Smooth muscle cell of the pulmonary artery (primary cell): ENCODE data around the gene TTC33. TPM values are rescaled to one million over a fixed set of nuclear protein-coding genes. Genes with fewer than 3 reads are reported as not detected.

Source experiments
- total RNA-seq: library from RNA; depleted of rRNA; stranded (reverse); fragments of >200 nt; gene quantifications from 2 replicates; pipeline ENCODE4 v1.2.3, GENCODE V29; 2014

The TTC33 gene, protein sequence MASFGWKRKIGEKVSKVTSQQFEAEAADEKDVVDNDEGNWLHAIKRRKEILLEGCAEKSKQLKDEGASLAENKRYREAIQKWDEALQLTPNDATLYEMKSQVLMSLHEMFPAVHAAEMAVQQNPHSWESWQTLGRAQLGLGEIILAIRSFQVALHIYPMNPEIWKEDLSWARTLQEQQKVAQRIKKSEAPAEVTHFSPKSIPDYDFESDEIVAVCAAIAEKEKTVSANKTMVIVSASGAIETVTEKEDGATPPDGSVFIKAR
- 9.3 and 13.5 TPM in 2 replicates for total RNA-seq

DNA sequence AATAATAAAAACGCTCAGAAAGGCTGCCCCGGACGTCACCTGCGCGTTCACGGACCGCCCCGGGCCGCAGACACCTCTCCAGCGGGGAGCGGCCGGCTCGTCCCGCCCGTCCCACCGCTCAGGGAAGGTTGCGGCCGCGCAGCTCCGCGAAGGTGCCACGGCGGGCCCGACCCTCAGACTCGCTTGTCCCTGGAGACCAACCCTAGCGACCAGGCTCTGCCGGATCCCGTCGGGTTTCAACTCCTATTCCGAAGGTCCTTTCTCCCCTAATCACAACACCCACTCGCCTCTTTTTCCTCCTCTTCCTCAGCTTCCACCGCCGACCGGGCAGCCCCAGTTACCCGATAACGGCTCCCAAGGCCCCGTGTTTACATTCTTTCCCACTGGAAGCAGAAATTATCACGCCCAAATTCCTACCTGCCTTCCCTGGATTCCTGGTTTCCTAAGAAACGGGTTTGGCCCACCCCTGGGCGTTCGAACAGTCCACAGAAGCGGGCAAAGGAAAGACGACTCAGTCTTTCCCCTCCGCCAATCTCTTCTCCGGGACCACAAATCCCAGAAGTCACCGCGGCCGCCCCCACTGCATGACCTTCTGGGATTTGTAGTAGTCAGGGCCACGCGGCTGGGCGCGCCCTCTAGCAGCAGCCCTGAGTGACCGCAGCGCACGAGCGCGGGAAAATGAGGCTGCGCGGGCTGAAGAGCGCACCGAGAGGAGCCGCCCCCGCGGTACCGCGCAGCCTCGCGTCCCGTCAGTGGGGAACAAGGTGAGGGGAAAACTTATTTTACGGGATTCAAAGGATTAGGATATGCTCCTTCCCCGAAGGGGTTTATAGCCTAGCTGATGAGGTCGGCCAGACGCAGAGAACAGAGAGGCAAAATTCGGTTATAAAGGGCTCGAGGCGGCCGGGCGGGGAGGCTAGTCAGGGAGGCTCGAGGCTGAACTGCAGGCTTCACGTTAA, at the start of gene TTC33:
TTC33 (minus strand) TSS at position 555 of the 959 bp plus-strand sequence. CDS start 8,943 bp downstream, outside the sequence.

DNA sequence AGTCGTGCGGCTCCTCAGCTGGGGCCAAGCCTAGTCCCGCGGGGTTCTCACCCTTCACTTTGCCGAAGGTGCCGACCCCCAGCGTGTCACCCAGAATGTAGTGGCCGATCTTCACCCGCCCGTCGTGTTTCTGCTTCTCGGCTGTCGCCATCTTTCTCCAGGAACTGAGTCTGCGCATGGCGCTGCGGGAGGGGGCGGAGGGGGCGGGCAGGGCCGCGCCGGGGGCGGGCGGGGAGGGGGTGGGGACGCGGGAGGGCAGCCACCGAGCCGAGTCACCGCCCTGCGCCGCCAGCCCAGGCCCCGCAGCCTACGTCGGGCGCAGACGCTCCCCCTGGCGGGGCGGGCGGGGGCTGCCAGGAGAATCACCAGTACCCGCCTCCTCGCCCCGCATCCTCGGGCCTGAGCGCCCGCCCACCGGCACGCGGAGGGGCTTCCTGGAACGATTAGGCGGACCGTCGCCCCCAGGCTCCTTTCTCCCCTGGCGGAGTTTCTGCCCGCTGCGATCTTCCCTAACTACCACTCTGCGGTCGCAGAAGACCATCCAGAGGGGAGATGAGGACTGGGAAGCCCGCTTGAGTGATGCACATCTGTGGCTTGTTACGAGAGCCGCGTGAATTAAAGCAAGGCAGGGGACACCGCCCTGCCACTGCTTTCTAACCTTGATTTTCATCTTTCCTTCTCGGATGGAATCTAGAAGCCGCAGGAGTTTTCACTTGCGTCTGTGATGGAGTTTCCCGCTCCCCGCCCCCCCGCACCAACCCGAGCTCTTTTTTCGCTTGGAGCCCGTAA, 42.4 kb upstream of the TTC33 start, which contains the start of gene PRKAA1:
PRKAA1 (minus strand) TSS at position 363 of the 789 bp plus-strand sequence; CDS start at position 178, 185 bp downstream.

DNA sequence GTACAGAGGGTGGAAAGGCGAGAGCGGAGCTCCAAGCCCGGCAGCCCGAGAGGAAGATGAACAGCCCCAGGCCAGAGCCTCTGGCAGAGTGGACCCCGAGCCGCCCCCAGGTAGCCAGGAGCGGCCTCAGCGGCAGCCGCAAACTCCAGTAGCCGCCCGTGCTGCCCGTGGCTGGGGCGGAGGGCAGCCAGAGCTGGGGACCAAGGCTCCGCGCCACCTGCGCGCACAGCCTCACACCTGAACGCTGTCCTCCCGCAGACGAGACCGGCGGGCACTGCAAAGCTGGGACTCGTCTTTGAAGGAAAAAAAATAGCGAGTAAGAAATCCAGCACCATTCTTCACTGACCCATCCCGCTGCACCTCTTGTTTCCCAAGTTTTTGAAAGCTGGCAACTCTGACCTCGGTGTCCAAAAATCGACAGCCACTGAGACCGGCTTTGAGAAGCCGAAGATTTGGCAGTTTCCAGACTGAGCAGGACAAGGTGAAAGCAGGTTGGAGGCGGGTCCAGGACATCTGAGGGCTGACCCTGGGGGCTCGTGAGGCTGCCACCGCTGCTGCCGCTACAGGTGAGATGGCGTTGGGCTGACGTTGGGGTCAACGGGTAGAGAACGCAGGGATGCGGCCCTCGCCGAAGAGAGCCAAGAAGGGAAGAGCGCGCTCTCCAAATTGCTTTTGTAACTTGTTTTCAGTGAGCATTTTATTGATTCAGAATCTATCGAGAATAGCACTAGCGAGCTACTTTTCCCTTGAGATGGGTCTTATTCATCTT, 75.7 kb downstream of the TTC33 start, which contains the start of gene PTGER4:
PTGER4 (plus strand) TSS at position 3 of the 769 bp plus-strand sequence. CDS start 1,079 bp downstream, outside the sequence.

Other genes with a start within 250 kb of the TTC33 start
- gene PTGER4, start 76.0 kb downstream of the TTC33 start, total RNA-seq: 15.0 and 25.0 TPM in 2 replicates
- gene PRKAA1, start 42.4 kb upstream of the TTC33 start, total RNA-seq: 95.1 and 133 TPM in 2 replicates
- 1,041 and 1,280 TPM in 2 replicates for gene RPL37, start 79.3 kb upstream of the TTC33 start, total RNA-seq
- 7.4 and 13.0 TPM in 2 replicates for gene CARD6, start 85.4 kb upstream of the TTC33 start, total RNA-seq
- gene C7, start 153.5 kb upstream of the TTC33 start, total RNA-seq: 1.5 and 36.9 TPM in 2 replicates